Muscle of leg (tissue), 16 donors: Measurements from ENCODE around the gene CHCHD3. TPM values are rescaled to one million over a fixed set of nuclear protein-coding genes. Genes with fewer than 3 reads are reported as not detected.

Source experiments
- DNase-seq: peaks from one replicate; pipeline ENCODE4 v3.0.0; 2013
- H3K27ac ChIP-seq: one replicate; pipeline ENCODE4 v1.5.1; 2013; ENCODE audit warnings: mild to moderate bottlenecking, low read length, control low read depth
- H3K27me3 ChIP-seq: one replicate; pipeline ENCODE4 v1.6.1; 2013; ENCODE audit warnings: low read length; ENCODE audit not compliant: control insufficient read depth, insufficient read depth
- H3K36me3 ChIP-seq: one replicate; pipeline ENCODE4 v1.6.1; 2013; ENCODE audit warnings: low read length; ENCODE audit not compliant: control insufficient read depth, insufficient read depth
- H3K4me1 ChIP-seq: one replicate; pipeline ENCODE4 v1.6.1; 2013; ENCODE audit warnings: low read length; ENCODE audit not compliant: control insufficient read depth, insufficient read depth
- H3K4me3 ChIP-seq: one replicate; pipeline ENCODE4 v1.5.1; 2013; ENCODE audit warnings: low read length, control low read depth
- H3K9me3 ChIP-seq: replicated peaks from 2 replicates; pipeline ENCODE4 v1.6.1; 2013; ENCODE audit warnings: low read depth, low read length; ENCODE audit not compliant: control insufficient read depth
- WGBS: methylation state at CpG from one replicate; pipeline ENCODE4 v1.1.5; 2013; ENCODE audit warnings: missing lambda C conversion rate; ENCODE audit not compliant: insufficient coverage; 5-methylcytosine and 5-hydroxymethylcytosine counted together
- long read RNA-seq, 11 donors: transcript quantifications; one replicate each; lab custom pipeline, GENCODE V29; 2026
- polyA plus RNA-seq, 8 donors: library from polyadenylated mRNA; unstranded; fragments of 120-200 nt; gene quantifications; one replicate each; pipeline versions ENCODE4 v1.2.1 to v1.2.3, GENCODE V29; 2013; ENCODE audit warnings: inconsistent platforms in 1 of 8, low replicate concordance in 1 of 8; ENCODE audit not compliant: insufficient read length in 8 of 8, insufficient read depth in 1 of 8
- total RNA-seq: library from RNA; stranded (reverse); fragments of 120-200 nt; gene quantifications from one replicate; pipeline ENCODE4 v1.2.4, GENCODE V29; 2013

CHCHD3 gene
- total RNA-seq = 75.0 TPM
- 10 to 100 TPM; 57.4 to 72.5 (median 66.2) TPM for polyA plus RNA-seq
- long read RNA-seq, donor 1, transcript CHCHD3-201 (8 exons, 1,598 nt) = major isoform, 7 of 13 reads
- long read RNA-seq, donor 1, partial matches to known transcripts = 6 of 13 reads
- long read RNA-seq, donor 1, other reads (novel, unspliced or antisense) = 0 of 13 reads
- long read RNA-seq, donor 2, transcript CHCHD3-201 (8 exons, 1,598 nt) = major isoform, 5 of 5 reads
- long read RNA-seq, donor 2, partial matches to known transcripts = 0 of 5 reads
- long read RNA-seq, donor 2, other reads (novel, unspliced or antisense) = 0 of 5 reads
- long read RNA-seq, donor 3, transcript CHCHD3-201 (8 exons, 1,598 nt) = major isoform, 35 of 44 reads
- long read RNA-seq, donor 3, partial matches to known transcripts = 8 of 44 reads
- long read RNA-seq, donor 3, other reads (novel, unspliced or antisense) = 0 of 44 reads
- long read RNA-seq, donor 4, transcript CHCHD3-201 (8 exons, 1,598 nt) = major isoform, 20 of 20 reads
- long read RNA-seq, donor 4, partial matches to known transcripts = 0 of 20 reads
- long read RNA-seq, donor 4, other reads (novel, unspliced or antisense) = 0 of 20 reads
- long read RNA-seq, donor 5, transcript CHCHD3-201 (8 exons, 1,598 nt) = major isoform, 37 of 73 reads
- long read RNA-seq, donor 5, partial matches to known transcripts = 36 of 73 reads
- long read RNA-seq, donor 5, other reads (novel, unspliced or antisense) = 0 of 73 reads
- long read RNA-seq, donor 6, transcript CHCHD3-201 (8 exons, 1,598 nt) = major isoform, 51 of 65 reads
- long read RNA-seq, donor 6, partial matches to known transcripts = 14 of 65 reads
- long read RNA-seq, donor 6, other reads (novel, unspliced or antisense) = 0 of 65 reads
- long read RNA-seq, donor 7, transcript CHCHD3-201 (8 exons, 1,598 nt) = major isoform, 36 of 61 reads
- long read RNA-seq, donor 7, partial matches to known transcripts = 25 of 61 reads
- long read RNA-seq, donor 7, other reads (novel, unspliced or antisense) = 0 of 61 reads
- long read RNA-seq, donor 8, transcript CHCHD3-201 (8 exons, 1,598 nt) = major isoform, 29 of 918 reads
- long read RNA-seq, donor 8, partial matches to known transcripts = 889 of 918 reads
- long read RNA-seq, donor 8, other reads (novel, unspliced or antisense) = 0 of 918 reads
- long read RNA-seq, donor 9, transcript CHCHD3-201 (8 exons, 1,598 nt) = major isoform, 25 of 39 reads
- long read RNA-seq, donor 9, partial matches to known transcripts = 14 of 39 reads
- long read RNA-seq, donor 9, other reads (novel, unspliced or antisense) = 0 of 39 reads
- long read RNA-seq, donor 10, transcript CHCHD3-201 (8 exons, 1,598 nt) = major isoform, 25 of 34 reads
- long read RNA-seq, donor 10, partial matches to known transcripts = 9 of 34 reads
- long read RNA-seq, donor 10, other reads (novel, unspliced or antisense) = 0 of 34 reads
- long read RNA-seq, donor 11, transcript CHCHD3-201 (8 exons, 1,598 nt) = major isoform, 25 of 46 reads
- long read RNA-seq, donor 11, partial matches to known transcripts = 21 of 46 reads
- long read RNA-seq, donor 11, other reads (novel, unspliced or antisense) = 0 of 46 reads

DNA sequence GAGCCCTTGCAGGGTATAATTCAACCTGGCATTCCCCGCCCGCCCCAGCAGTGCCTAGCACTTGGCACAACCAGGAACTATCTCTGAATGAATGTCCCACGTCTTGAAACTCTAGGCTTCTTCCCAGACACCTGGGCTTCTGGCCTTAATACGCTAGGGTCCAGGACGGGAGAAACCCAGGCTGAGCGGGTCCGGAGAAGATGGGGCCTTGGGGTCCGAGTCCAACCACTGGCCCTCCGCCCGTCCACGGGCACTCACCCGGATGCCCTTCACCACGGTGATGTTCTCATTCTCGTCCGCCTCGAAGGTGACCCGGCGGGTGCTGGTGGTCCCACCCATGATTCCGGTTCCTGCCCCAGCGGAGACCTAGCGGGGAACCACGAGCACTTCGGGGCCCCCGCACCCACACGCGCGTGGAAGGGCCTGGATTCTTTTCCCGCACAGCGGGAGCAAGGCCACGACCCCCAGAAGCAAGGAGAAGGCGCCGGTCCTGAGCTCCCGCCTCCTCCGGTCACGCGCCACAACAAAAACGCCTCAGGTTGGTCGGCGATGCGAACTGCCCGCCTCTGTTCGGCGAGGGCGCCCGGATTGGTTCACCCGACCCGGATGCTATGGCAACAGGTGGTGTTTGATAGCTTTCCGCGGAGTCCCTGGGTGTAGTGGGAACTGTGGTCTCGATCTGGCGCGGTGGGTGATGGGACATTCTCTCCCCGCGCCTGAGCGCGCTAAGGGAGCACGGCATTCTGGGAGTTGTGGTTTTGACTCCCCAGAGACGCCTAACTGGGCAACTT lies at the start of gene CHCHD3:
Gene CHCHD3 (minus strand): TSS at position 492 of the 791 bp plus-strand sequence. CDS start 153 bp downstream, at position 339.
- Histone ChIP-seq H3K9me3 (no peaks in the 10 kb centered on the region), H3K4me3 (peak within 1 kb of the TSS; percentile 84), H3K36me3 (no peaks in the 10 kb centered on the region), H3K27ac (peak within 1 kb of the TSS; percentile 88), H3K27me3 (no peaks in the 10 kb centered on the region), H3K4me1 (peaks cover 6% of the 10 kb centered on the region)
- DNase-seq = peak; percentile 99
- under 1% methylated on average over 55 of the region's 58 CpGs for WGBS

DNA sequence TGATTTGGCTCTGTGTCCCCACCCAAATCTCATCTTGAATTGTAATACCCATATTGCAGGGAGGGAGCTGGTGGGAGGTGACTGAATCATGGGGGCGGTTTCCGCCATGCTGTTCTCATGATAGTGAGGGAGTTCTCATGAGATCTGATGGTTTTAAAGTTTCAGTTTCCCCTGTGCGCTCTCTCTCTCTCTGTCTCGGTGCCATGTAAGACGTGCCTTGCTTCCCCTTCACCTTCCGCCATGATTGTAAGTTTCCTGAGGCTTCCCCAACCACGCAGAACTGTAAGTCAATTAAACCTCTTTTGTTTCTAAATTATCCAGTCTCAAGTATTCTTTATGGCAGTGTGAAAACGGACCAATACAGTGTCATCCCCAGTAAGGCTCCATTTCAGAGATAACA lies 48.3 kb upstream of the CHCHD3 start:
- Histone ChIP-seq H3K4me1 (no peaks in the 10 kb centered on the region), H3K27me3 (no peaks in the 10 kb centered on the region), H3K36me3 (no peaks in the 10 kb centered on the region), H3K9me3 (no peaks in the 10 kb centered on the region), H3K4me3 (no peak overlapping the region), H3K27ac (no peak overlapping the region)
- no peak for DNase-seq
- 93% methylated on average over 5 of the region's 8 CpGs for WGBS

DNA sequence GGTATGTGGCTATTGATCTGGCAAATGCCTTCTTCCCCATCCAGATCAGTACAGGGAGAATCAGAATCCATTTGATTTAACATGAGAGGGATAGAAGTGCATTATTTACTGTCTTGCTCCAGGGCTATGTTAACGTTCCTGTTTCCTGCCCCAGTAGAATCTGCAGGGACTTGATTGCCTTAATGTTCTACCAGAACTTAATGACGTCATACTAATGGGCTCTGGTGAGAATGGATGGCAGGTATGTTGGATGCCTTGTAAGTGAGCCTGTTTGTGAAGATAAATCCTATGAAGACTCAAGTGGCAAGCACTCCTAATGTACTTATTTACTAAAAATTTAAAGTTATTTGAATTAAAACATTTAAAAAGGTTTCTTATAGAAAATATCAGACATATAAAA lies 44.5 kb upstream of the CHCHD3 start:
- Histone ChIP-seq H3K9me3 (no peaks in the 10 kb centered on the region), H3K27ac (no peak overlapping the region), H3K4me1 (no peaks in the 10 kb centered on the region), H3K36me3 (no peaks in the 10 kb centered on the region), H3K27me3 (no peaks in the 10 kb centered on the region), H3K4me3 (no peak overlapping the region)
- WGBS = 40% methylated on average over 1 of the region's 2 CpGs
- no peak for DNase-seq

DNA sequence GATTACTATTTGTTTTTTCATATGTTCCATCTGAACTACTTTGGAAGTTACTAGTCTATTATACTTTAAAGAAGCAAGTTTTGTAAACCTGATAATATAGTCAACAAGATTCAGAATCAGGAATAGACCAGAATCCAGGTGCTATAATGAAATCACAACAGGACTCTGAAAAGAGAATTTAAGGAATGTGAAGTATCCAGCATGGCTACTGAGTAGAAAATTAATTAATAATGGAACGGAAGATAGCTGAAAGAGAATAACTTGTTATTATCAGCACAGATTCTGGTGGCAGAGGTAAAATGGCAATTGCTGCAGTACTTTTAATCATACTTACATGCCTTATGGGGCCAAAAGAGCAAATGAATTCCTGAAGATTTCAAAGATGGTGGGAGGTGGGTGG lies 43.1 kb upstream of the CHCHD3 start:
- DNase-seq = no peak
- no peaks in the 10 kb centered on the region for H3K4me1 ChIP-seq
- no peak overlapping the region for H3K27ac ChIP-seq
- no peak overlapping the region for H3K4me3 ChIP-seq
- no peaks in the 10 kb centered on the region for H3K36me3 ChIP-seq
- no peaks in the 10 kb centered on the region for H3K27me3 ChIP-seq
- no CpG with 5 or more reads among the region's 1 CpG for WGBS
- no peaks in the 10 kb centered on the region for H3K9me3 ChIP-seq

DNA sequence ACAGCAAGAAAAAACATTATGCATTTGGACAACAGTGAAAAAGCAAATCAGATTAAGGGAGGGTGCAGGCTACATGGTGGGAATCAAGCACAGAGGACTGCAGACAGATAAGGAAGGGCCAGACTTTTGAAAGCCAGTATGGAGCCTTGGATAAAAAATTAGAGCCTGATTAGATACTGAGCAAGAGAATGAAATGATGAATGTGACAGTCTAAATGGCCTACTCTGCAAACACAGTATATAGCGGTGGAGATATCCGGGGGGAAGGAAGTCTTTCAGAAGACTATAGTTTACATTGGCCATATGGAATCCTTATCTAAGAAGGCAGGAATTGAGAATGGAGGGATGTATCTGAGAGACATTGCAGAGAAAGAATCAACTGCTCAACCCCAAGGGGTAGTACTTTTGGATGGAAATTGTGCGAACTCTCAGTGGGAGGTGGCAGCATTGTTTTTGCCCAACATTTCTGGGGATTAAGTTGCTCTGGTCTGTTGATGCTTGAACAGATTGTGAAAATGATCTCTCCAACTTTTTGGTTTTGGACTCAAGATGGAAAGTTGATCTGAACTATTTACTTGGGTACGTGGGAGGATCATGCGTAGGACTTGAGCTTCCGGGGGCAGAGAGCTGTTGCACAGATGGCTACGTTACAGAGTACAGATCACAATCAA lies 39.4 kb upstream of the CHCHD3 start:
- peaks cover 4% of the 10 kb centered on the region for H3K27me3 ChIP-seq
- no peak overlapping the region for H3K4me3 ChIP-seq
- peaks cover 6% of the 10 kb centered on the region for H3K4me1 ChIP-seq
- no peak for DNase-seq
- no peaks in the 10 kb centered on the region for H3K9me3 ChIP-seq
- 78% methylated on average over 3 of the region's 7 CpGs for WGBS
- H3K36me3 ChIP-seq = no peaks in the 10 kb centered on the region
- H3K27ac ChIP-seq = no peak overlapping the region

DNA sequence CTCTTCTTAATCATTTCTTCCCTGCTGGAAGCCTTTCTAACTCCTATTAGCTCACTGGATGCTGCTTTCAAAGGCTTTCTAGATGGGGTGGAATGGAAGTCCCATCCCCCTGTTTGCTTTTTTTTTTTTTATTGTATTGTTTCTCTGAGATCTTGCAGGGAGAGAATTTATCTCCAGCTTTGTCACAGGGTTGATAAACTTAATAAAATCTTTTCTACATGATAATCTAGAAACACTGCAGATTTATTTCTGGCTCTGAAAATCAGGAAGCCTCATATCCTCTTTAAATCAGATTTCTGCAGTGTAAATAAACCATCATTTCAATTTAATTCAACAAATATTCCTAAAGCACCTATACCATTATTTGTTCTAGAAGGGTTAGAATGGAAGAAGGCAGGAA lies 37.2 kb upstream of the CHCHD3 start:
- no peak overlapping the region for H3K27ac ChIP-seq
- no peak for DNase-seq
- H3K4me1 ChIP-seq = peaks cover 6% of the 10 kb centered on the region
- H3K9me3 ChIP-seq = no peaks in the 10 kb centered on the region
- no peaks in the 10 kb centered on the region for H3K36me3 ChIP-seq
- peaks cover 13% of the 10 kb centered on the region for H3K27me3 ChIP-seq
- no peak overlapping the region for H3K4me3 ChIP-seq

DNA sequence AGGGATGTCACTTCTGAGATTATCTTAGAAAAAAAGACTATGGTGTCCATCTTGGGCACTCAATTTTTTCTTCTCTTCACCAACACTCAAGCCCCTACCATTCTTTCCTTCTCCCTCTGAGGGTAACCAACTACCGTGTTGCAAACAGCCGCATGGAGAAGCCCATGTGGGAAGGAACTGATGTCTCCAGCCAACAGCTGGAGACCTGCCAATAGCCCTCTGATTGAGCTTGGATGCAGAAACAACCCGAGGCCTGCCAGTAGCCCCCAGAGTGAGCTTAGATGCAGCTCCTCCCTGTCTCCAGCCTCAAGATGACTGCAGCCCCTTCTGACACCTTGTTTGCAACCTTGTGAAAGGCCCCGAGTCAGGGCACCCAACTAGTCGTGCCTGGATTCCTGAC lies 36.4 kb upstream of the CHCHD3 start:
- 37% methylated on average over 2 of the region's 5 CpGs for WGBS
- H3K27ac ChIP-seq = no peak overlapping the region
- no peaks in the 10 kb centered on the region for H3K9me3 ChIP-seq
- no peak overlapping the region for H3K4me3 ChIP-seq
- H3K36me3 ChIP-seq = no peaks in the 10 kb centered on the region
- peaks cover 13% of the 10 kb centered on the region for H3K27me3 ChIP-seq
- peaks cover 6% of the 10 kb centered on the region for H3K4me1 ChIP-seq
- peak; percentile 20 for DNase-seq

DNA sequence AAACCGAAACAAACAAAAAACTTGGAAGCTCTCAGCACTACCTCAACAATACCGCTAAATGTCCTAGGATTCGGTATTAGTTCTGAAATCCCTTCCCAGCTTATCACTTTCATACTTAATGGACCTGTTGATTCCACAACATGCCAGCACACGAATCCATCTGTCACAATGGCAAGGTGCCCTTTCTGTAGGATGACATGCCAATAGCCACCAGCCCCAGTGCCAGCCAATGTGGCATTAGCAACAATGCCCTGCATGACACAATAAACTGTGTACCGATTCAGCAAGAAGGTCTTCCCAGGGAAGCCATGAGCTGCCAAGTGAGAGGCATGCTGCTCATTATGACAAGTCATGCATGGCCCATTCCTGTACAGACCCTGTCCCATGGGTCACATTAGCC lies 35.6 kb upstream of the CHCHD3 start:
- Histone ChIP-seq H3K4me1 (peaks cover 6% of the 10 kb centered on the region), H3K36me3 (no peaks in the 10 kb centered on the region), H3K4me3 (no peak overlapping the region), H3K27me3 (peaks cover 13% of the 10 kb centered on the region), H3K27ac (no peak overlapping the region), H3K9me3 (no peaks in the 10 kb centered on the region)
- WGBS = 70% methylated on average over 4 of the region's 5 CpGs
- peak; percentile 18 for DNase-seq
